ENCODE data around the gene GTF3C5.

DNA sequence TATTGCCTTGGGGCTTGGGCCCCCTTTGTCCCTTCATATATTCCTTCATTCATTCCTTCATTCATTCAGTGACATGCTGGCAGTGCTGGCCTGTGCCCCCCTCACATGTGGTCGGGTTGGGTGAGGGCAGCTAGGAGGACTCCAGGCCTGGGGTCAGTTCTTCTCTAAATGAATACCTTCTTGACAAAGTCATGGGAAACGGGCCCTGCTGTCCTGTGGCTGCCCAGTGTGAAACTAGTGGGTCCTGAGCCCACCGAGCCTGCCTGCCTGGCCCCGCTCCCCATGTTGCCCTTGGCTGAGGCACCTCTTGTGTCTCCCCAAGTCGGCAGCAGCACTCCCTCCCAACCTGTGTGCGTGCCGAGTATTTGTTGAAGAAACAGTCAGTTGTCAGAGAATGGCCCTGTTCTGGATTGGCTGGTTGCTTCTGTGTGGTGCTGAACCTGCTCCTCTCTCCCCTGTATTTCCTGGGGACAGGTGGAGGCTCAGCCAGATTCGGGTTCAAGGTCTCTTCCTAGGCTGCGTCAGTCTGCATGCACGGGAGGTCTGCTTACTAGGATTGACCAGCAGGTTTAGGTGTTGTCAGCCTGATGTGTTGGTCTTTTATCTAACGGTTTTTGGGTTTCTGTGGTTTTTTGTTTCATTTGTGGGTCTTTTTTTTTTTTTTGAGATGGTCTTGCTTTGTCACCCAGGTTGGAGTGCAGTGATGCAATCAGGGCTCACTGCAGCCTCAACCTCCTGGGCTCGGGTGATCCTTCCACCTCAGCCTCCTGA lies 27.9 kb downstream of the GTF3C5 start:
- TF ChIP-seq NR3C1 (CRISPR knock-in tag; conservative IDR thresholded peaks at IDR 0.05; ENCODE audit: low read depth): no peak
- TF ChIP-seq, protein P1, sequence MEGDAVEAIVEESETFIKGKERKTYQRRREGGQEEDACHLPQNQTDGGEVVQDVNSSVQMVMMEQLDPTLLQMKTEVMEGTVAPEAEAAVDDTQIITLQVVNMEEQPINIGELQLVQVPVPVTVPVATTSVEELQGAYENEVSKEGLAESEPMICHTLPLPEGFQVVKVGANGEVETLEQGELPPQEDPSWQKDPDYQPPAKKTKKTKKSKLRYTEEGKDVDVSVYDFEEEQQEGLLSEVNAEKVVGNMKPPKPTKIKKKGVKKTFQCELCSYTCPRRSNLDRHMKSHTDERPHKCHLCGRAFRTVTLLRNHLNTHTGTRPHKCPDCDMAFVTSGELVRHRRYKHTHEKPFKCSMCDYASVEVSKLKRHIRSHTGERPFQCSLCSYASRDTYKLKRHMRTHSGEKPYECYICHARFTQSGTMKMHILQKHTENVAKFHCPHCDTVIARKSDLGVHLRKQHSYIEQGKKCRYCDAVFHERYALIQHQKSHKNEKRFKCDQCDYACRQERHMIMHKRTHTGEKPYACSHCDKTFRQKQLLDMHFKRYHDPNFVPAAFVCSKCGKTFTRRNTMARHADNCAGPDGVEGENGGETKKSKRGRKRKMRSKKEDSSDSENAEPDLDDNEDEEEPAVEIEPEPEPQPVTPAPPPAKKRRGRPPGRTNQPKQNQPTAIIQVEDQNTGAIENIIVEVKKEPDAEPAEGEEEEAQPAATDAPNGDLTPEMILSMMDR (IDR thresholded peaks at IDR 0.05): no peak
- TF ChIP-seq CREB1 (CRISPR knock-in tag; IDR thresholded peaks at IDR 0.05): no peak
- TF ChIP-seq, protein P2, sequence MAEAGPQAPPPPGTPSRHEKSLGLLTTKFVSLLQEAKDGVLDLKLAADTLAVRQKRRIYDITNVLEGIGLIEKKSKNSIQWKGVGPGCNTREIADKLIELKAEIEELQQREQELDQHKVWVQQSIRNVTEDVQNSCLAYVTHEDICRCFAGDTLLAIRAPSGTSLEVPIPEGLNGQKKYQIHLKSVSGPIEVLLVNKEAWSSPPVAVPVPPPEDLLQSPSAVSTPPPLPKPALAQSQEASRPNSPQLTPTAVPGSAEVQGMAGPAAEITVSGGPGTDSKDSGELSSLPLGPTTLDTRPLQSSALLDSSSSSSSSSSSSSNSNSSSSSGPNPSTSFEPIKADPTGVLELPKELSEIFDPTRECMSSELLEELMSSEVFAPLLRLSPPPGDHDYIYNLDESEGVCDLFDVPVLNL (CRISPR knock-in tag; IDR thresholded peaks at IDR 0.05; ENCODE audit: borderline replicate concordance, low read depth): no peak
- no peak for TF ChIP-seq JUN (CRISPR knock-in tag; IDR thresholded peaks at IDR 0.05)
- no peak for TF ChIP-seq ESRRA (CRISPR knock-in tag; IDR thresholded peaks at IDR 0.05; ENCODE audit: borderline replicate concordance)
- TF ChIP-seq SMAD3 (CRISPR knock-in tag; IDR thresholded peaks at IDR 0.05; ENCODE audit: borderline replicate concordance): no peak
- TF ChIP-seq, protein P3, sequence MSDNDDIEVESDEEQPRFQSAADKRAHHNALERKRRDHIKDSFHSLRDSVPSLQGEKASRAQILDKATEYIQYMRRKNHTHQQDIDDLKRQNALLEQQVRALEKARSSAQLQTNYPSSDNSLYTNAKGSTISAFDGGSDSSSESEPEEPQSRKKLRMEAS (CRISPR knock-in tag; IDR thresholded peaks at IDR 0.05): no peak
- TF ChIP-seq, protein P4, sequence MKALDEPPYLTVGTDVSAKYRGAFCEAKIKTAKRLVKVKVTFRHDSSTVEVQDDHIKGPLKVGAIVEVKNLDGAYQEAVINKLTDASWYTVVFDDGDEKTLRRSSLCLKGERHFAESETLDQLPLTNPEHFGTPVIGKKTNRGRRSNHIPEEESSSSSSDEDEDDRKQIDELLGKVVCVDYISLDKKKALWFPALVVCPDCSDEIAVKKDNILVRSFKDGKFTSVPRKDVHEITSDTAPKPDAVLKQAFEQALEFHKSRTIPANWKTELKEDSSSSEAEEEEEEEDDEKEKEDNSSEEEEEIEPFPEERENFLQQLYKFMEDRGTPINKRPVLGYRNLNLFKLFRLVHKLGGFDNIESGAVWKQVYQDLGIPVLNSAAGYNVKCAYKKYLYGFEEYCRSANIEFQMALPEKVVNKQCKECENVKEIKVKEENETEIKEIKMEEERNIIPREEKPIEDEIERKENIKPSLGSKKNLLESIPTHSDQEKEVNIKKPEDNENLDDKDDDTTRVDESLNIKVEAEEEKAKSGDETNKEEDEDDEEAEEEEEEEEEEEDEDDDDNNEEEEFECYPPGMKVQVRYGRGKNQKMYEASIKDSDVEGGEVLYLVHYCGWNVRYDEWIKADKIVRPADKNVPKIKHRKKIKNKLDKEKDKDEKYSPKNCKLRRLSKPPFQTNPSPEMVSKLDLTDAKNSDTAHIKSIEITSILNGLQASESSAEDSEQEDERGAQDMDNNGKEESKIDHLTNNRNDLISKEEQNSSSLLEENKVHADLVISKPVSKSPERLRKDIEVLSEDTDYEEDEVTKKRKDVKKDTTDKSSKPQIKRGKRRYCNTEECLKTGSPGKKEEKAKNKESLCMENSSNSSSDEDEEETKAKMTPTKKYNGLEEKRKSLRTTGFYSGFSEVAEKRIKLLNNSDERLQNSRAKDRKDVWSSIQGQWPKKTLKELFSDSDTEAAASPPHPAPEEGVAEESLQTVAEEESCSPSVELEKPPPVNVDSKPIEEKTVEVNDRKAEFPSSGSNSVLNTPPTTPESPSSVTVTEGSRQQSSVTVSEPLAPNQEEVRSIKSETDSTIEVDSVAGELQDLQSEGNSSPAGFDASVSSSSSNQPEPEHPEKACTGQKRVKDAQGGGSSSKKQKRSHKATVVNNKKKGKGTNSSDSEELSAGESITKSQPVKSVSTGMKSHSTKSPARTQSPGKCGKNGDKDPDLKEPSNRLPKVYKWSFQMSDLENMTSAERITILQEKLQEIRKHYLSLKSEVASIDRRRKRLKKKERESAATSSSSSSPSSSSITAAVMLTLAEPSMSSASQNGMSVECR (CRISPR knock-in tag; IDR thresholded peaks at IDR 0.05; ENCODE audit: borderline replicate concordance): no peak
- TF ChIP-seq ELF4 (CRISPR knock-in tag; IDR thresholded peaks at IDR 0.05; ENCODE audit: low read depth): no peak
- TF ChIP-seq ZBTB21 (CRISPR knock-in tag; IDR thresholded peaks at IDR 0.05; ENCODE audit: borderline replicate concordance): no peak
- no peak for TF ChIP-seq FOXP1 (CRISPR knock-in tag; IDR thresholded peaks at IDR 0.05; ENCODE audit: borderline replicate concordance)
- TF ChIP-seq, protein P5, sequence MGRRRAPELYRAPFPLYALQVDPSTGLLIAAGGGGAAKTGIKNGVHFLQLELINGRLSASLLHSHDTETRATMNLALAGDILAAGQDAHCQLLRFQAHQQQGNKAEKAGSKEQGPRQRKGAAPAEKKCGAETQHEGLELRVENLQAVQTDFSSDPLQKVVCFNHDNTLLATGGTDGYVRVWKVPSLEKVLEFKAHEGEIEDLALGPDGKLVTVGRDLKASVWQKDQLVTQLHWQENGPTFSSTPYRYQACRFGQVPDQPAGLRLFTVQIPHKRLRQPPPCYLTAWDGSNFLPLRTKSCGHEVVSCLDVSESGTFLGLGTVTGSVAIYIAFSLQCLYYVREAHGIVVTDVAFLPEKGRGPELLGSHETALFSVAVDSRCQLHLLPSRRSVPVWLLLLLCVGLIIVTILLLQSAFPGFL (CRISPR knock-in tag; IDR thresholded peaks at IDR 0.05; ENCODE audit: borderline replicate concordance): no peak

Data from WTC11 (cell line).